Hepatocyte (in vitro differentiated cells): ENCODE measurements around the gene IP6K2.

Source experiments
- EZH2 ChIP-seq: fragments of 200-600 bp; sonication (generic); IDR thresholded peaks from 2 replicates; pipeline ENCODE4 v1.6.1; 2016; ENCODE audit warnings: antibody characterized with exemption, mild to moderate bottlenecking, borderline replicate concordance
- TF ChIP-seq, protein P1 (sequence below): fragments of 200-600 bp; sonication (generic); IDR thresholded peaks from 2 replicates; pipeline ENCODE4 v1.5.1; 2016; ENCODE audit warnings: antibody characterized with exemption, mild to moderate bottlenecking; ENCODE audit not compliant: poor library complexity

DNA sequence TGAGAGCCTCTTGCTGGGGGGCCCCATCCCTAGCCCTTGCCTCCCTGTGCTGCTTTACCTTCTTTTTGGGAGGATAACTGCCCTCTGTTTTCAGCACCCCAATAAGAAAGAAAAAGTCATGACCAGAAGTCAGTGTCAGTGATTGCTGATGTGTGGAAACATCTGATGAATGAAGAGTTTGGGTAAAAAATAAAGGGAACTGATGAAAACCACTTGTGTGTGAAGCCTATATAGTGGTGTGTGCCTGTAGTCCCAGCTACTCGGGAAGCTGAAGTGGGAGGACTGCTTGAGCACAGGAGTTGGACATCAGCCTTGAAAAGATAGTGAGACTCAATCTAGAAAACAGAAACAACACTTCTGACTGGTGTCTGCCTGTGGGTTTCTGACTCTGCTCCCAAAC is 44.5 kb downstream of the IP6K2 start:
- TF ChIP-seq, protein P1, sequence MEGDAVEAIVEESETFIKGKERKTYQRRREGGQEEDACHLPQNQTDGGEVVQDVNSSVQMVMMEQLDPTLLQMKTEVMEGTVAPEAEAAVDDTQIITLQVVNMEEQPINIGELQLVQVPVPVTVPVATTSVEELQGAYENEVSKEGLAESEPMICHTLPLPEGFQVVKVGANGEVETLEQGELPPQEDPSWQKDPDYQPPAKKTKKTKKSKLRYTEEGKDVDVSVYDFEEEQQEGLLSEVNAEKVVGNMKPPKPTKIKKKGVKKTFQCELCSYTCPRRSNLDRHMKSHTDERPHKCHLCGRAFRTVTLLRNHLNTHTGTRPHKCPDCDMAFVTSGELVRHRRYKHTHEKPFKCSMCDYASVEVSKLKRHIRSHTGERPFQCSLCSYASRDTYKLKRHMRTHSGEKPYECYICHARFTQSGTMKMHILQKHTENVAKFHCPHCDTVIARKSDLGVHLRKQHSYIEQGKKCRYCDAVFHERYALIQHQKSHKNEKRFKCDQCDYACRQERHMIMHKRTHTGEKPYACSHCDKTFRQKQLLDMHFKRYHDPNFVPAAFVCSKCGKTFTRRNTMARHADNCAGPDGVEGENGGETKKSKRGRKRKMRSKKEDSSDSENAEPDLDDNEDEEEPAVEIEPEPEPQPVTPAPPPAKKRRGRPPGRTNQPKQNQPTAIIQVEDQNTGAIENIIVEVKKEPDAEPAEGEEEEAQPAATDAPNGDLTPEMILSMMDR = no peak
- TF ChIP-seq EZH2 = no peak
